Lung (tissue), 12 donors: ENCODE measurements around the gene MDC1. TPM values are rescaled to one million over a fixed set of nuclear protein-coding genes. Genes with fewer than 3 reads are reported as not detected.
A peak's percentile ranks its signal among the peaks of the same experiment; 100 is the strongest.

Source experiments
- ATAC-seq: fragments of 200-7000 bp; cut with Tn5 transposase; one replicate; pipeline ENCODE4 v1.9.1; 2020; ENCODE audit warnings: moderate number of reproducible peaks; ENCODE audit not compliant: insufficient read depth, low FRiP score
- DNase-seq, 3 donors: peaks; one replicate each; pipeline ENCODE4 v3.0.0-alpha.2; 2013 to 2017
- H3K27ac ChIP-seq, 2 donors: one replicate each; pipeline ENCODE4 v1.5.1; 2013; ENCODE audit warnings: mild to moderate bottlenecking in 2 of 2, moderate library complexity in 2 of 2, control low read depth in 1 of 2, inconsistent platforms in 1 of 2, low read depth in 1 of 2, low read length in 1 of 2
- H3K27me3 ChIP-seq, 3 donors: one replicate each; pipeline ENCODE4 v1.5.1; 2013; ENCODE audit warnings: low read length in 2 of 3; ENCODE audit not compliant: control insufficient read depth in 3 of 3, insufficient read depth in 3 of 3
- H3K36me3 ChIP-seq, 4 donors: one replicate each; pipeline ENCODE4 v1.5.1; 2013; ENCODE audit warnings: low read length in 4 of 4, mild to moderate bottlenecking in 1 of 4, moderate library complexity in 1 of 4; ENCODE audit not compliant: control insufficient read depth in 4 of 4, insufficient read depth in 4 of 4
- H3K4me1 ChIP-seq, 5 donors: one replicate each; pipeline ENCODE4 v1.5.1; 2013; ENCODE audit warnings: low read length in 5 of 5, mild to moderate bottlenecking in 2 of 5, moderate library complexity in 1 of 5; ENCODE audit not compliant: control insufficient read depth in 5 of 5, insufficient read depth in 5 of 5
- H3K4me3 ChIP-seq: one replicate; pipeline ENCODE4 v1.5.1; 2013; ENCODE audit warnings: mild to moderate bottlenecking, control low read depth, moderate library complexity
- H3K9ac ChIP-seq, 2 donors: one replicate each; pipeline ENCODE4 v1.5.1; 2013; ENCODE audit warnings: low read length in 2 of 2, control low read depth in 1 of 2; ENCODE audit not compliant: insufficient read depth in 1 of 2
- H3K9me3 ChIP-seq, 4 donors: one replicate each; pipeline ENCODE4 v1.5.1; 2013; ENCODE audit warnings: low read length in 3 of 4, mild to moderate bottlenecking in 1 of 4, moderate library complexity in 1 of 4; ENCODE audit not compliant: control insufficient read depth in 4 of 4, insufficient read depth in 3 of 4
- WGBS, 2 donors: extraction: QIAGEN DNeasy Blood & Tissue Kit; methylation state at CpG; one replicate each; pipeline ENCODE4 v1.1.7; 2013; 5-methylcytosine and 5-hydroxymethylcytosine counted together
- polyA plus RNA-seq, 2 donors: library from polyadenylated mRNA; stranded (reverse); fragments of 200-250 nt; gene quantifications; one replicate each; pipeline ENCODE4 v1.2.1, GENCODE V29; 2013
- total RNA-seq, 2 donors: library from RNA; depleted of rRNA in 1 of 2; stranded (reverse); fragments of >200 nt in 1 of 2; gene quantifications; one replicate each; pipeline ENCODE4 v1.2.1, GENCODE V29; 2014 to 2021
- TF ChIP-seq, protein P1 (sequence below): IDR thresholded peaks from 2 replicates; pipeline ENCODE4 v1.5.1; 2012; ENCODE audit warnings: mild to moderate bottlenecking; ENCODE audit errors: control extremely low read depth, extremely low read depth
- donor health status: control.
- donor health status: control.
- donor health status: Bipolar disorder and iron deficiency.
- donor health status: healthy.
- donor health status: DM: yes; HTN: yes; CAD: no.

MDC1 gene
- total and polyA plus RNA-seq, 4 donors, result 9.9 to 34.0 (median 12.4) TPM

DNA sequence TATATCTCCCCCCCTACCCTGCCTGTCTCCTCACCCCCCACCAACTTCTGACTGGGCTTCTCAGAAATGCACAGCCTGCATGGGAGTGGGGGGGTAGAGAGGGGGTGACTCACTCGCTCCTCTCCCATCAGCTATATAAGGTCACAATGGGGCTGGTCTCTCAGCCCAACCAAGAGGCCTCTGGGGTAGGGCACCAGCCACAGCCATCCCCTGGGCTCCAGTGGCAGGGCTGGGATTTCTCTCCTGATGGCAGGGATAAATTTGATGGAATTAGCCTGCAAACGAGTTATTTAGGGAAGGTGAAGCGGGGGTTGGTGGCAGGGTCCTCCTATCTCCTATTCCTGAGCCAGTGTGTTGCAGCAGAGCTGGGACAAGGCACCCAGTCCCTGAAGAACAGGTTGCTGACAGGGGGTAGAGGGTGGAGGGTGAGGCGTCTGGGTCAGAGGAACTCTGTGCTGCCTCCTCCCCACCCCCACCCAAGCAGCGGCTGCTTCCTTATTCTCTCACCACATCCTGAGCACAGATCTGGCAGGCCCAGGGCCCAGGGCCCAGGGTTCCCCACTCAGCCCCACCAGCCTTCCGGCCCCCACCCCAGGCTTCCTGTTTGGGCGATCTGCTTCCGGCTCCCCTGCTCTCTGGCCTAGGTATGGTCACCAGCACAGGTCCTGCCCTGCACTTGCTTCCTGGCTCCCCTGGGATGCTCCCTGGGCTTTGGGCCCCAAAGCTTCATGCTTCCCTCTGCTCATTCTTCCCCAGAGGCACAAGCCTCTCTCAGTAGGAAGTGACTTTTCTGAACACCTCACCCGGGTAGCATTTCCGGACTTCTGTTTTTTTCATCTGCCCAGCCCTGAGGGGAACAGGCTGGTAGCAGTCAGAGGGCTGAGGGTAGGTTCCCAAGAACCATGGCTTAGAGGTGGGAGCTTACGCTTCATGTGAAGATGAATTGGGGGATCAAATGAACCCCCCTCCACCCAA, 34.7 kb downstream of the MDC1 start:
- WGBS, 2 donors, result 4 to 19% methylated on average over 10 to 11 of the region's 11 CpGs
- ATAC-seq (peak; percentile 27), DNase-seq (peak; percentile 65 to 79 (median 68))
- H3K27ac ChIP-seq, result peak overlapping the region; percentile 80 to 91
- H3K9me3 ChIP-seq, result no peaks in the 10 kb centered on the region
- peaks cover 0 to 46% (median 9%) of the 10 kb centered on the region in 5 donors for H3K4me1 ChIP-seq
- peak overlapping the region; percentile 66 for H3K4me3 ChIP-seq
- TF ChIP-seq, protein P1, sequence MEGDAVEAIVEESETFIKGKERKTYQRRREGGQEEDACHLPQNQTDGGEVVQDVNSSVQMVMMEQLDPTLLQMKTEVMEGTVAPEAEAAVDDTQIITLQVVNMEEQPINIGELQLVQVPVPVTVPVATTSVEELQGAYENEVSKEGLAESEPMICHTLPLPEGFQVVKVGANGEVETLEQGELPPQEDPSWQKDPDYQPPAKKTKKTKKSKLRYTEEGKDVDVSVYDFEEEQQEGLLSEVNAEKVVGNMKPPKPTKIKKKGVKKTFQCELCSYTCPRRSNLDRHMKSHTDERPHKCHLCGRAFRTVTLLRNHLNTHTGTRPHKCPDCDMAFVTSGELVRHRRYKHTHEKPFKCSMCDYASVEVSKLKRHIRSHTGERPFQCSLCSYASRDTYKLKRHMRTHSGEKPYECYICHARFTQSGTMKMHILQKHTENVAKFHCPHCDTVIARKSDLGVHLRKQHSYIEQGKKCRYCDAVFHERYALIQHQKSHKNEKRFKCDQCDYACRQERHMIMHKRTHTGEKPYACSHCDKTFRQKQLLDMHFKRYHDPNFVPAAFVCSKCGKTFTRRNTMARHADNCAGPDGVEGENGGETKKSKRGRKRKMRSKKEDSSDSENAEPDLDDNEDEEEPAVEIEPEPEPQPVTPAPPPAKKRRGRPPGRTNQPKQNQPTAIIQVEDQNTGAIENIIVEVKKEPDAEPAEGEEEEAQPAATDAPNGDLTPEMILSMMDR, result no peak
- H3K27me3 ChIP-seq, result no peaks in the 10 kb centered on the region
- H3K36me3 ChIP-seq, result peaks cover 0 to 19% (median 11%) of the 10 kb centered on the region in 4 donors
- H3K9ac ChIP-seq, result peak overlapping the region; percentile 16 to 40

GRCh38 chr6:30681766-30682142, 35.3 kb downstream of the MDC1 start:
- peak overlapping the region; percentile 66 for H3K4me3 ChIP-seq
- no peaks in the 10 kb centered on the region for H3K27me3 ChIP-seq
- TF ChIP-seq, protein P1, result no peak
- ATAC-seq (no peak), DNase-seq (no peak)
- WGBS, 2 donors, result 29 to 41% methylated on average over 4 of the region's 4 CpGs
- no peaks in the 10 kb centered on the region for H3K9me3 ChIP-seq
- H3K9ac ChIP-seq, result peak overlapping the region in 1 of 2 donors; percentile 7
- H3K36me3 ChIP-seq, result peaks cover 5 to 22% (median 16%) of the 10 kb centered on the region in 4 donors
- peaks cover 0 to 46% (median 9%) of the 10 kb centered on the region in 5 donors for H3K4me1 ChIP-seq
- peak overlapping the region; percentile 80 to 91 for H3K27ac ChIP-seq

- no peak for DNase-seq
- H3K9ac ChIP-seq, result no peak overlapping the region
- 71 to 79% methylated on average over 7 of the region's 7 CpGs for WGBS, 2 donors
These were observed 37.1 kb downstream of the MDC1 start for GRCh38 chr6:30679765-30680535.

More at GRCh38 chr6:30679765-30680535, 37.1 kb downstream of the MDC1 start:
- ATAC-seq, result no peak
- Histone ChIP-seq H3K27me3 (no peaks in the 10 kb centered on the region), H3K4me1 (peaks cover 0 to 33% (median 5%) of the 10 kb centered on the region in 5 donors), H3K27ac (peak overlapping the region in 1 of 2 donors; percentile 55), H3K9me3 (no peaks in the 10 kb centered on the region), H3K4me3 (peak overlapping the region; percentile 18), H3K36me3 (peaks cover 13 to 26% (median 16%) of the 10 kb centered on the region in 4 donors)
- TF ChIP-seq, protein P1, result no peak
